Right kidney (tissue), 1 donor: ENCODE results near the gene DMWD.

Source experiments
- DNase-seq: peaks from one replicate; pipeline ENCODE4 v3.0.0-alpha.2; 2016

DMWD gene

DNA sequence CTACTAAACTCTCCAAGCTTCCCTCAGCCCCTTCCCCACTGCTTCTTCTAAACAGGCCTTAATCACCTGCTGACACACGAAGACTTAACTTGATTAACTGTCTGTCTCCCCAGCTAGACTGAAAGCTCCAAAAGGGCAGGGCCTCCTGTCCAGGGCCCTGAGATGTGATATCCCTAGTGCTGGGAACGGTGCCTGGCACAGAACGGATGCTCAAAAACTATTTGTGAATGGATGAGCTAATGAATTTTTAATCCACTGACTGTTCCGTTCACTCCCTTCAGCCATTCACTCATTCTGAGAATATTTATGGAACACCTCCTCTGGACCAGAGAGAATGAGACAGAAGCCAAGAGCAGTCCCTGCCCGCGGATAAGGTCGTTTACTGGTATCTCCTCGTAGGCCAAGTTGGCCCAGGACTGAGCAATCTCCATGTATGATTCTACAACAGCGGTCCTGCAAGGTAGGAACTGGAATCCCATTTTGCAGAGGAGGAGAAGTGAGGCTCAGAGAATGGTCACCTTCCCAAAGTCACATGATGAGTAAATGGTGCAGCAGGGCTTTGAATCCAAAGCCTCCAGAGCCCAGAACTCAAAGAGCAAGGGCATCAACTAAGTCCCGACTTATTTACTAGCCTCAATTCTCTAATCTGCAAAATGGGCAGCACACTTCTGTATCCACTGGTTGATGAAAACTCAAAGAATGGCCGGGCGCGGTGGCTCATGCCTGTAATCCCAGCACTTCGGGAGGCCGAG is 3.4 kb downstream of the DMWD start:
- no peak for DNase-seq

DNA sequence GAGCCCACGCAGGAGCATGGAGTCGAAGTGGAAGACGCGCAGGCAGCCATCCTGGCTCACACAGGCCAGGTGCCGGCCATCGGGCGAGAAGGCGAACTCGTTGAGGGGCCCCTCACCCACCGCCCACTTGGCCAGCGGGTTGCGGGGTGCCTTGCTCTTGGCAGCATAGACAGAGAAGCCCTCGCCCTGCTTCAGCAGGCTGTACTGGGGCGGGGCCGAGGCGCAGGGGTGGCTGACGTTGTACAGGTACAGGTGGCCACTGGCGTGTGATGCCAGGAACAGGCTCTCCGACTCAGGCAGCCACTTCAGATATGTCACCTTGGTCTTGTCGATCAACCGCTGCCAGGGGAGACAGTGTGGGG is 6.1 kb downstream of the DMWD start:
- no peak for DNase-seq

GRCh38 chr19:45785781-45786532 is 6.7 kb downstream of the DMWD start:
- no peak for DNase-seq

DNA sequence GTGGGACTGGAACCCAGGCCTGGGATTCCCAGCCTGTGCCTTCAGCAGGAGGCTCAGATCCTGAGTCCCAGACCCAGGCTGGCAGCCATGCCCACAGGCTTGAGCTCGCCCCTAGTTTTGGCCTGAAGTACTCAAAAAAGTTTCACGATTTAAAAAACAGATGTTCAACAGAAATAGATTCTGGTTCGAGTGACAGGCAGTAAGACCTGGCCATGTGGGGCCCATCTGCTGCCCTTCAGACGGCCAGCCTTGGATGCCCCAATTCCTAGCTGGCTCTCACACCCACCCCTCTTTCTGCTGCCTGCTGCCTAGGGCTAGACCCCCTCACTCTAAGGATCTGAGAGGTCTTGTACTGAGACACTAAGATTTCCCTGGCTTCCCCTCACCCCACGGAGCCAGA is 7.5 kb downstream of the DMWD start:
- DNase-seq = no peak

GRCh38 chr19:45784096-45784495 is 8.5 kb downstream of the DMWD start:
- no peak for DNase-seq

DNA sequence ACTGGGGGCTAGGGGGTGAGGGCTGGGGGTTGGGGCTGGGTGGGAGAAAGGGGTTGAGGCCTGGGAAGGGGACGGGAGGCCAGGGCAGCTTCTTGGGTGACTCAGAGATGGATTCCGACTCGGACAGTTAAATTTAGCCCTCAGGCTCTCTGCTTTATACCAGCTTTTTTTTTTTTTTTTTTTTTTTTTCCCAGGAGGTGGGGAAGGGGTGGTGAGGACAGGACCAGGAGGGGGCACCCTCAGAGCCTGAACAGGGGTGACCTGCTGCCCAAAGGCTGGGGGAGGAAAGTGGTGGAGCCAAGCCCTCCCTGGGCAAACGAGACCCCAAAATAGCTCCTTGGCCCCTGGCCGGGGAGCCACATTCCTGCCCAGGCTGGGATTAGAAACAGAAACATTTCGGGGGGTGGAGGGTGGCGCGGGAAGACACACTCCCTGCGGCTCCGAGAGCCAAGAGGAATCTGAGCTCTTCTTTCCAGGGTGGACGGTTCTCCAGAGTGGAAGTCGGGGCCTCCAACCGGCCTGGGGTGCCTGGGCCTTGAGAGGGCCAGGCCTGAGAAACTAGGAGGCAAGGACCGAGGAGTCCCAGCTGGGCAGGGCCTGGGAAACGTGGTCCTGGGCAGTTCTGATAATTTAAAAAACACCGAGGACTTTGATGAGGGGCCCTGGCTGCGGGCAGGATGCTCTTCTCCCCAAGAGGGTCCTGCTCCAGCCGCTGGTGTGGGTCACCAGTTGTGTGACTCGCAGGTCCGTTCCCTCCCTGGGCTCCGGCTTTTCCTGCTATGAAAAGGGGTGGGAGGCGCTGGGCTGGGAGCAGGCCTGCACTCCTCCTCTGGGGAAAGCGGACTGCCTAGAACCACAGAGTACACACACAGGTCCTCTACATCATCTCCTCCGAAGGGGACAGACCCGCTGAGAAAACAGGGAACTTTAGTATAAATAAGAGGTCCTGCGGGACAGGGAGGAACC is 9.5 kb downstream of the DMWD start:
- no peak for DNase-seq

- no peak for DNase-seq
Measured at GRCh38 chr19:45782162-45782691, 10.4 kb downstream of the DMWD start, which contains the start of gene DMPK. DMPK (minus strand) TSS chr19:45782490; CDS start chr19:45782352, 138 bp downstream.

- DNase-seq = no peak
Measured at GRCh38 chr19:45781214-45782161, 11.2 kb downstream of the DMWD start.

DNA sequence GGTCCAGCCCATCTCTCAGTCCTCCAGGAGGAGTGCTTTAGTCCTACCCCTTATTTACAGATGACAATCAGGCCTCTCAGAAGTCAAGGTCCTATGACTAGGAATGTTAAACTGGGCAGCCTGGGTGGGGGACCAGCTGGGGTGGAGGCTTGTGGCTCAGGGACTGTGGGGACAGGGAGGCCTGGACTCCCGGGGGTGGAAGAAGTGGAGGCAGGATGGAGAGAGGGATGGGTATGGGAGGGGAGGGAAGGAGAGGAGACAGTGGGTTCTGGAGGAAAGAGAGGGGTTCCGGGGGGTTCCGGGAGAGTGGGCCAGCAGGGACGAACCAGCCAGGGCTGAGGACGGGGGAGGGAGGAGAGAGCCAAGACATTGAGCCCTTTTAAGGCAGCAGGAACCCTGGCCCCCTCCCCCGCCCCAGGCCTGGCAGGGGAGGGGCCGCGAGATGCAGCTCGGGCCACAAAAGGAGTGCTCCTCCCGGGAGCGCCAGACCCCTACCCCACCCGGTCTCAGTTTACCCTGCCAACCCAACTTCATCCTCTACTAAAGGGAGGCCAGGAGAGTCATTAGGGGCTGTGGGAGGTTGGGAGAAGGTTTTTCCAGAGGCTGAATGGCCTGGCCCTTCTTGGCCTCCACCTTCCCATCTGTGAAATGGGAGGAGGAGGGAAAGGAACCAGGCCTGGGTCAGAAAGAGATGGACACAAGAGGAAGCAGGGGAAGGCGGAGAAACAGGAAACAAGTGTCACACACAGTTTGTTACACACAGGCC is 12.0 kb downstream of the DMWD start:
- no peak for DNase-seq

GRCh38 chr19:45780146-45780447 is 12.5 kb downstream of the DMWD start:
- DNase-seq = no peak

DNA sequence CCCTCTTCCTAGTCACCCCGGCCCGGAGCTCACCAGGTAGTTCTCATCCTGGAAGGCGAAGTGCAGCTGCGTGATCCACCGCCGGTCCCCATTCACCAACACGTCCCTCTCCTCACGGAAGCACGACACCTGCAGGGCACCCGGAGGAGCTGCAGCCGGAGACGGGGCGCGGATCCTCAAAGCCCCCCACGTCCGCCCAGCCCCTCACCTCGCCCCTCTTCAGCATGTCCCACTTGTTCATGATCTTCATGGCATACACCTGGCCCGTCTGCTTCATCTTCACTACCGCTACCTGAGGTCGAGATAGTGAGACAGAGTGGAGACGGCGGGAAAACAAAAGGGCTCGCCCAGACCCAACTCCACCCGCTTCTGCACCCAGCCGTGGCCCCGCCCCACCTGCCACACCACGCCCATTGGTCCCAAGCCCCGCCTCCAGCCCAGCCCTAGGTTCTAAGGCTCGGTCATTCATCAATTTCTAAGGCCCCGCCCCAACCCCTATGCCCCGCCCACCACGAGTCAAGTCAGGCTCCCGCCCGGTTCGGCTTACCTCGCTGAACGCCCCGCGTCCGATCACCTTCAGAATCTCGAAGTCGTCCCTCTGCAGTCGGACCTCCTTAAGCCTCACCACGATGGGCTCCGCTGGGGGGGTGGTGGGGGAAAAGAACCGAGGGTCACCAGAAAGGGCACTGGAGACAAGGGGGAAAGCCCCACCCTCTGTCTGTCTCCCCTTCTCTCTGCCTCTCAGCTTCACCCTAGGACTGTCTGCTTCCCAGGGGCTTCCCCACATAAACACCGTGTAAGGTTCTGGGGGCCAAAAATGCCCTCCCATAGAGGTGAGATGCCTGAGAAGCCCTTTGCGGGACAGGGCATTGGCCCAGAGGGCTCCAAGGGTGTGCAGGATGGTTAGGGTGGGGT is 13.2 kb downstream of the DMWD start:
- DNase-seq = peak; percentile 84

GRCh38 chr19:45778010-45778661 is 14.5 kb downstream of the DMWD start:
- no peak for DNase-seq

- no peak for DNase-seq
Measured at GRCh38 chr19:45777395-45777961, 15.2 kb downstream of the DMWD start.

GRCh38 chr19:45774765-45775164 is 17.9 kb downstream of the DMWD start:
- no peak for DNase-seq

DNA sequence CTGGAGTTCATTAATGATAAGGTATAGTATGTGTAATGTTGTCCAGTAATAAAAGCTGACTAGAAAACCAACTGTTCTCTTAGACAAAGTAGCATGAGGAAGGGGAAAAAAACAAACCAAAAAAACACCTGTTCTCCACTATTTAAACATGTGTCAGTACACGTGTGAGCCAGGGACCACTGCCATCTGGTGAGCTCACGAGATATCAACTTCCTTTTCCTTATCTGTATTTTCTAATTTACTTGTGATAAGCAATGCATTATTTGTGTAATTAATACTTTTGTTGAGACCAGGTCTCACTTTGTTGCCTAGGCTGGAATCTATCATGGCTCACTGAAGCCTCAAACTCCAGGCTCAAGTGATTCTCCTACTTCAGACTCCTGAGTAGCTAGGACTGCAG is 19.3 kb downstream of the DMWD start:
- no peak for DNase-seq

GRCh38 chr19:45772912-45773311 is 19.7 kb downstream of the DMWD start:
- no peak for DNase-seq

GRCh38 chr19:45772130-45772840 is 20.4 kb downstream of the DMWD start:
- DNase-seq = no peak
